ENCODE results near the gene PLA2G3.

- no peak for TF ChIP-seq EZH2 (IDR thresholded peaks at IDR 0.05; ENCODE audit: borderline replicate concordance, low read depth, low read length, severe bottlenecking)
- TF ChIP-seq CTCF (IDR thresholded peaks at IDR 0.05; ENCODE audit: borderline replicate concordance, extremely low read depth, low read length, poor library complexity, severe bottlenecking) = no peak
Measured at GRCh38 chr22:31091106-31091975, 49.0 kb downstream of the PLA2G3 start.

All from DND-41 (cell line).